ENCODE results near the gene SIN3B.
"Not testable (repeated sequence)": the region's sequence is repeated elsewhere in the genome, so short reads cannot be mapped to it uniquely, and the experiment has no call there.

The SIN3B gene

DNA sequence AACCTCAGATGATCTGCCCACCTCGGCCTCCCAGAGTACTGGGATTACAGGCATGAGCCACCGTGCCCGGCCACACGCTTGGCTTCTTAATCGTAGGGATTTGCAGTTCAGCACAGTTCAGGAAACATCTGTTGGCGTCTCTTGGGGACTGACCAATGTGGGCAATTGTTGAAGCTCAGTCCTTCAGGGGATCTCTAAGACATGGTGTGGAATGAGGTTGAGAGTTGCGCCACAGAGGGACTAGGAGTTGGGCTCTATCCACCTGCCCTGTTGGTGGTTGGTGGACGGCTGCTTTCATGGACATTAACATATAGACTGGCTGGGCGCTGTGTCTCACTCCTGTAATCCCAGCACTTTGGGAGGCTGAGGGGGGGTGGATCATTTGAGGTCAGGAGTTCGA is 37.3 kb upstream of the SIN3B start:
- TF ChIP-seq, protein P1, sequence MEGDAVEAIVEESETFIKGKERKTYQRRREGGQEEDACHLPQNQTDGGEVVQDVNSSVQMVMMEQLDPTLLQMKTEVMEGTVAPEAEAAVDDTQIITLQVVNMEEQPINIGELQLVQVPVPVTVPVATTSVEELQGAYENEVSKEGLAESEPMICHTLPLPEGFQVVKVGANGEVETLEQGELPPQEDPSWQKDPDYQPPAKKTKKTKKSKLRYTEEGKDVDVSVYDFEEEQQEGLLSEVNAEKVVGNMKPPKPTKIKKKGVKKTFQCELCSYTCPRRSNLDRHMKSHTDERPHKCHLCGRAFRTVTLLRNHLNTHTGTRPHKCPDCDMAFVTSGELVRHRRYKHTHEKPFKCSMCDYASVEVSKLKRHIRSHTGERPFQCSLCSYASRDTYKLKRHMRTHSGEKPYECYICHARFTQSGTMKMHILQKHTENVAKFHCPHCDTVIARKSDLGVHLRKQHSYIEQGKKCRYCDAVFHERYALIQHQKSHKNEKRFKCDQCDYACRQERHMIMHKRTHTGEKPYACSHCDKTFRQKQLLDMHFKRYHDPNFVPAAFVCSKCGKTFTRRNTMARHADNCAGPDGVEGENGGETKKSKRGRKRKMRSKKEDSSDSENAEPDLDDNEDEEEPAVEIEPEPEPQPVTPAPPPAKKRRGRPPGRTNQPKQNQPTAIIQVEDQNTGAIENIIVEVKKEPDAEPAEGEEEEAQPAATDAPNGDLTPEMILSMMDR (IDR thresholded peaks at IDR 0.05; ENCODE audit: low read depth, low read length): no peak
- H3K4me3 ChIP-seq (ENCODE audit: low read depth, low read length): no peak overlapping the region

DNA sequence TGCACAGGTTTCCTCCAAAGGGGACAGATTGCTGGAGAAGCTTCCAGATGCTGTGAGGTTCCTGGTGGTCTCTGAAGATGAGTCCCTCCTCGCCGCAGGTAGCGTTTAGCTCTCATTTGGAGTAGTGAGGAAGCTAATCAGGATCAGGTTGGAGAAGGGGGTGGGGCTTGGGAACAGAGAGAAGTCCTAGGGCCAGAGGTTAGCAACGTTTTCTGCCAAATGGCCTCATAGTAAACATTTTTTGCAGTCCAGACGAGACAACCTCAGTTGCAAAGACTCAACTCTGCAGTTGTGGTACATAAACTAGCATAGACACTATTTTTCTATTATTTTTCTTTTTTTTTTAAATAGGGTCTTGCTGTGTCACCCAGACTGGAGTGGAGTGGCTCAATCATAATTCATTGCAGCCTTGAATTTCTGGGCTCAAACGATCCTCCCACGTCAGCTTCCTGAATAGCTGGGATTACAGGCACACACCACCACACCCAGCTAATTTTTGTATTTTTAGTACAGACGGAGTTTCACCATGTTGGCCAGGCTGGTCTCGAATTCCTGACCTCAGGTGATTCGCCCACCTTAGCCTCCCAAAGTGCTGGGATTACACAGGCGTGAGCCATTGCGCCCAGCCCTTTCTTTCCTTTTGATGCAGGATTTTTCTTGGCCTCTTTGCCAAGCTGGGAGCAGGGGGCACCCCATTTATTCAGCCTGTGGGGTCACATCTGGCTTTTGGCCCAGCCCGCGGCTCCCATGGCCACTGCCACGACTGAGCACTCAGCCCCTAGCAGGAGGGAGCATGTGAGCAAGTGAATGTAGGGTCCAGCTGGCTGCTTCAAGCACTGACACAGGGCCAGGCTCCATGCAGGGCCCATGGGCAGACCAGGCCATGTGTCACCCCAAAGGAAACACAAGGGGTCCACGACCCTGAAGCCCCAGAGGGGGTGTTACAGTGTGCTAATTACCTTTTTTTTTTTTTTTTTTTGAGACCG is 34.4 kb upstream of the SIN3B start:
- TF ChIP-seq, protein P1 (IDR thresholded peaks at IDR 0.05; ENCODE audit: low read depth, low read length): no peak
- no peak overlapping the region for H3K4me3 ChIP-seq (ENCODE audit: low read depth, low read length)

DNA sequence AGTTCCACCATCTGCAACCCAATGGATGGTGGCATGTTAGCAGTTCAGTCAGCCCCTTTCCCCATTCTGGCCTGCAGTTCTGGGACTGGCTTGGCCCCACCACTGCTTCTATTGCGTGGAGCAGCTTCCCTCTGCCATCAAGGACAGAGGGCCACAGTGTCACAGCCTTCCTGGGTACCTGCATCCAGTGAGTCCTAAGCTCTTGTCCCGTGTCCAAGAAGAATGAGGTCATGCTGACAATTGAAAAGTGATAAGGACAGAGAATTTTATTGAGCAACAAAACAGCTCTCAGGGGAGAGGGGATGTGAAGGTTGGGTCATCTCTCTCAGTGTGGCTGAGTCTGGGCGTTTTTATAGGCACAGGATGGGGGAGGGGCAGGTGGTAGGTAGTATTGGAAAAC is 33.5 kb upstream of the SIN3B start:
- H3K4me3 ChIP-seq (ENCODE audit: low read depth, low read length): no peak overlapping the region
- TF ChIP-seq, protein P1 (IDR thresholded peaks at IDR 0.05; ENCODE audit: low read depth, low read length): no peak

DNA sequence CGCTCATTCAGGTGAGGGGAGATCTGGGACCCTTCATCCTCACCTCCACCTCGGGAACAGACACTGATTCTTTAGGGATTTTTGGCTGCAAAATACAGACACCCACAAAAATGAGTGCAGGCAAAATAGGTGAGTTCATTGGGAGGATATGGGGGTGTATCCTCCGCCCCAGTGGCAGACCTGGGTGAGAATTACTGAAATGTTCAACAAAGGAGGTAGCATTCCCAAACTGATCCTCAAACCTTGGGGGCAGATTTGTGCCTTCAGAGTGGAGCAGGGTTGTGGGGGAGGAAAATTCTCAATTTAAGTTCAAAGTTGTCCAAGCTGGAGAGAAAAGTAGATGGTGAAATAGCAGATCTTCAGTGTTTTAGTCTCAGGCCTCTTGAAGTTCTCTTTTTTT is 31.3 kb upstream of the SIN3B start:
- TF ChIP-seq, protein P1 (IDR thresholded peaks at IDR 0.05; ENCODE audit: low read depth, low read length): no peak
- H3K4me3 ChIP-seq (ENCODE audit: low read depth, low read length): no peak overlapping the region

DNA sequence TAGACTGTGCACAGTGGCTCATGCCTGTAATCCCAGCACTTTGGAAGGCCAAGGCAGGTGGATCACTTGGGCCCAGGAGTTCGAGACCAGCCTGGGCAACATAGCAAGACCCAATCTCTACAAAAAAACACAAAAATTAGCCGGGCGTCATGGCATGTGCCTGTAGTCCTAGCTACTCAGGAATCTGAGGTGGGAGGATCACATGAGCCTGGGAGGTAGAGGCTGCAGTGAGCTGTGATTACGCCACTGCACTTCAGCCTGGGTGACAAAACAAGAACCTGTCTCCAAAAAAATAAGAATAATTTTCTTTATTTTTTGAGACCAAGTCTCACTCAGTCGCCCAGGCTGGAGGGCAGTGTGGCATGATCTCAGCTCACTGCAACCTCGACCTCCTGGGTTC is 30.9 kb upstream of the SIN3B start:
- H3K4me3 ChIP-seq (ENCODE audit: low read depth, low read length): not testable (repeated sequence)

DNA sequence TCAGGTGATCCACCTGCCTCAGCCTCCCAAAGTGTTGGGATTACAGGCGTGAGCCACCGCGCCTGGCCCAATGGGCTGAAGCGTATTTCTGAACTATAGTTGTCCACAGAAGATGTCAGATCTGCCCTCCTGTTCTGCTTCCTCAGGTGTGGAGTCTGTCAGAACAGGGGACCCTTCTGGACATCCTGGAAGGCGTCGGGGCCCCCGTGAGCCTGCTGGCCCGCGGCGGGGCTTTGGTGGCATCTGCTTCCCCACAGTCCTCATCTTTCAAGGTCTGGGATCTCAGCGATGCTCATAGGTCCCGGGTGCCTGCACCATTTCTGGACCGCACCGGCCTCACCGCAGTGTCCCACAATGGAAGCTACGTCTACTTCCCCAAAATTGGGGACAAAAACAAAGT is 29.5 kb upstream of the SIN3B start:
- H3K4me3 ChIP-seq (ENCODE audit: low read depth, low read length): no peak overlapping the region
- TF ChIP-seq, protein P1 (IDR thresholded peaks at IDR 0.05; ENCODE audit: low read depth, low read length): no peak

DNA sequence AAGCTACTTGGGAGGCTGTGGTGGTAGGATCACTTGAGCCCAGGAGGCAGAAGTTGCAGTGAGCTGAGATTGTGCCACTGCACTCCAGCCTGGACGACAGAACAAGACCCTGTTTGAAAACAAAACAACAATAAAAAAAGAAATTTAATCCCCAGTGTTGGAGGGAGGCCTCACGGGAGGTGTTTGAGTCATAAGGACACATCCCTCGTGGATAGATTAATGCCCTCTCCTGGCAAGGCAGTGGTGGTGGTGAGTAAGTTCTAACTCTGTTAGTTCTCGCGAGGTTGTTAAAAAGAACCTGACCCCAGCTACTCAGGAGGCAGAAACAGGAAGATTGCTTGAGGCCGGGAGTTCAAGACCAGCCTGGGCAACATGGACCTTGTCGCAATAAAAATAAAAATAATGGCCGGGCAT is 27.6 kb upstream of the SIN3B start:
- H3K4me3 ChIP-seq (ENCODE audit: low read depth, low read length): no peak overlapping the region
- TF ChIP-seq, protein P1 (IDR thresholded peaks at IDR 0.05; ENCODE audit: low read depth, low read length): no peak
